Stimulated activated naive B cell treated with anti-CD40 and anti-IgM and Interleukin-4, amounts not matched to agents 10 μg/mL and 1 μg/mL and 100 μg/mL, for 72 hours (primary cell): ENCODE data around the gene HLF.
A peak's percentile ranks its signal among the peaks of the same experiment; 100 is the strongest.

Experiments
- ATAC-seq, 2 donors: fragments of 150-1000 bp; cut with Tn5 transposase; replicated peaks; 2 replicates each; pipeline ENCODE4 v1.10.0; 2021; ENCODE audit warnings: moderate library complexity in 1 of 2
- DNase-seq: peaks from one replicate; pipeline ENCODE4 v3.0.0; 2021
- H3K27ac Mint-ChIP-seq: one replicate; pipeline ENCODE4 v1.8.0; 2022; ENCODE audit warnings: mild to moderate bottlenecking, mixed read lengths
- H3K27me3 Mint-ChIP-seq, 2 donors: one replicate each; pipeline ENCODE4 v1.8.0; 2022; ENCODE audit warnings: mixed read lengths in 2 of 2
- H3K36me3 Mint-ChIP-seq, 2 donors: one replicate each; pipeline ENCODE4 v1.8.0; 2022; ENCODE audit warnings: mixed read lengths in 2 of 2, mild to moderate bottlenecking in 1 of 2
- H3K4me1 Mint-ChIP-seq, 2 donors: one replicate each; pipeline ENCODE4 v1.8.0; 2022; ENCODE audit warnings: mixed read lengths in 2 of 2, mild to moderate bottlenecking in 1 of 2
- H3K4me3 Mint-ChIP-seq, 2 donors: one replicate each; pipeline ENCODE4 v1.8.0; 2022; ENCODE audit warnings: mild to moderate bottlenecking in 2 of 2, mixed read lengths in 2 of 2, moderate library complexity in 1 of 2
- H3K9me3 Mint-ChIP-seq, 2 donors: one replicate each; pipeline ENCODE4 v1.8.0; 2022; ENCODE audit warnings: mixed read lengths in 2 of 2, mild to moderate bottlenecking in 1 of 2

Gene HLF

GRCh38 chr17:55340686-55341085 lies 75.9 kb downstream of the HLF start:
- no peaks in the 10 kb centered on the region for H3K36me3 Mint-ChIP-seq
- H3K27me3 Mint-ChIP-seq = peaks cover 41 to 50% of the 10 kb centered on the region in 2 donors
- H3K27ac Mint-ChIP-seq = no peak overlapping the region
- H3K4me3 Mint-ChIP-seq = no peak overlapping the region
- H3K4me1 Mint-ChIP-seq = no peaks in the 10 kb centered on the region
- H3K9me3 Mint-ChIP-seq = no peaks in the 10 kb centered on the region
- no peak for ATAC-seq
- no peak for DNase-seq

- Mint-ChIP-seq H3K27ac (no peak overlapping the region), H3K4me3 (no peak overlapping the region), H3K9me3 (no peaks in the 10 kb centered on the region), H3K36me3 (no peaks in the 10 kb centered on the region), H3K4me1 (no peaks in the 10 kb centered on the region), H3K27me3 (peaks cover 38 to 46% of the 10 kb centered on the region in 2 donors)
- no peak for DNase-seq
- peak in 1 of 2 donors; percentile 23 for ATAC-seq
These were observed 76.7 kb downstream of the HLF start for GRCh38 chr17:55341432-55341831.

- Mint-ChIP-seq H3K27ac (no peak overlapping the region), H3K36me3 (no peaks in the 10 kb centered on the region), H3K4me1 (no peaks in the 10 kb centered on the region), H3K4me3 (no peak overlapping the region), H3K9me3 (no peaks in the 10 kb centered on the region), H3K27me3 (peaks cover 45 to 57% of the 10 kb centered on the region in 2 donors)
- ATAC-seq (no peak), DNase-seq (no peak)
These were observed 78.2 kb downstream of the HLF start for GRCh38 chr17:55342800-55343585.

GRCh38 chr17:55343900-55344513 lies 79.2 kb downstream of the HLF start:
- peaks cover 1 to 5% of the 10 kb centered on the region in 2 donors for H3K4me1 Mint-ChIP-seq
- ATAC-seq (no peak), DNase-seq (no peak)
- peaks cover 37 to 51% of the 10 kb centered on the region in 2 donors for H3K27me3 Mint-ChIP-seq
- H3K4me3 Mint-ChIP-seq = no peak overlapping the region
- no peak overlapping the region for H3K27ac Mint-ChIP-seq
- no peaks in the 10 kb centered on the region for H3K9me3 Mint-ChIP-seq
- no peaks in the 10 kb centered on the region for H3K36me3 Mint-ChIP-seq

- DNase-seq = no peak
- Mint-ChIP-seq H3K9me3 (no peaks in the 10 kb centered on the region), H3K27me3 (peaks cover 33 to 45% of the 10 kb centered on the region in 2 donors), H3K36me3 (no peaks in the 10 kb centered on the region), H3K4me1 (peaks cover 1 to 5% of the 10 kb centered on the region in 2 donors), H3K27ac (no peak overlapping the region), H3K4me3 (no peak overlapping the region)
- ATAC-seq = peak; percentile 38 to 64
These were observed 79.8 kb downstream of the HLF start for GRCh38 chr17:55344514-55344997.

- ATAC-seq (no peak), DNase-seq (no peak)
- Mint-ChIP-seq H3K4me1 (peaks cover 1 to 5% of the 10 kb centered on the region in 2 donors), H3K4me3 (no peak overlapping the region), H3K27ac (no peak overlapping the region), H3K27me3 (peaks cover 27 to 40% of the 10 kb centered on the region in 2 donors), H3K36me3 (no peaks in the 10 kb centered on the region), H3K9me3 (no peaks in the 10 kb centered on the region)
These were observed 80.4 kb downstream of the HLF start for GRCh38 chr17:55345132-55345531.

- H3K27ac Mint-ChIP-seq = no peak overlapping the region
- no peak overlapping the region for H3K4me3 Mint-ChIP-seq
- H3K4me1 Mint-ChIP-seq = peaks cover 1 to 5% of the 10 kb centered on the region in 2 donors
- H3K27me3 Mint-ChIP-seq = peaks cover 22 to 33% of the 10 kb centered on the region in 2 donors
- H3K9me3 Mint-ChIP-seq = no peaks in the 10 kb centered on the region
- DNase-seq = no peak
- no peaks in the 10 kb centered on the region for H3K36me3 Mint-ChIP-seq
- no peak for ATAC-seq
These were observed 81.9 kb downstream of the HLF start for GRCh38 chr17:55346658-55347057.

GRCh38 chr17:55347341-55347740 lies 82.6 kb downstream of the HLF start:
- Mint-ChIP-seq H3K36me3 (no peaks in the 10 kb centered on the region), H3K4me1 (peaks cover 1 to 5% of the 10 kb centered on the region in 2 donors), H3K4me3 (no peak overlapping the region), H3K27ac (no peak overlapping the region), H3K9me3 (no peaks in the 10 kb centered on the region), H3K27me3 (peaks cover 22 to 33% of the 10 kb centered on the region in 2 donors)
- ATAC-seq = no peak
- no peak for DNase-seq

- Mint-ChIP-seq H3K4me3 (no peak overlapping the region), H3K36me3 (no peaks in the 10 kb centered on the region), H3K27me3 (peaks cover 17 to 20% of the 10 kb centered on the region in 2 donors), H3K9me3 (no peaks in the 10 kb centered on the region), H3K27ac (no peak overlapping the region), H3K4me1 (peaks cover 1 to 5% of the 10 kb centered on the region in 2 donors)
- ATAC-seq (peak; percentile 34 to 57), DNase-seq (peak; percentile 6)
These were observed 84.1 kb downstream of the HLF start for GRCh38 chr17:55348749-55349354.

GRCh38 chr17:55350825-55351205 lies 86.1 kb downstream of the HLF start:
- no peak for DNase-seq
- ATAC-seq = no peak
- H3K36me3 Mint-ChIP-seq = no peaks in the 10 kb centered on the region

GRCh38 chr17:55351226-55351625 lies 86.5 kb downstream of the HLF start:
- no peak overlapping the region for H3K4me3 Mint-ChIP-seq
- H3K4me1 Mint-ChIP-seq = peaks cover 1 to 5% of the 10 kb centered on the region in 2 donors
- H3K27me3 Mint-ChIP-seq = peaks cover 20 to 34% of the 10 kb centered on the region in 2 donors
- no peaks in the 10 kb centered on the region for H3K9me3 Mint-ChIP-seq
- no peak overlapping the region for H3K27ac Mint-ChIP-seq
- no peaks in the 10 kb centered on the region for H3K36me3 Mint-ChIP-seq
- ATAC-seq (no peak), DNase-seq (no peak)

More at GRCh38 chr17:55350825-55351205, 86.1 kb downstream of the HLF start:
- no peak overlapping the region for H3K27ac Mint-ChIP-seq
- no peak overlapping the region for H3K4me3 Mint-ChIP-seq
- peaks cover 1 to 5% of the 10 kb centered on the region in 2 donors for H3K4me1 Mint-ChIP-seq
- peaks cover 22 to 31% of the 10 kb centered on the region in 2 donors for H3K27me3 Mint-ChIP-seq
- H3K9me3 Mint-ChIP-seq = no peaks in the 10 kb centered on the region

- peaks cover 8 to 27% of the 10 kb centered on the region in 2 donors for H3K27me3 Mint-ChIP-seq
These were observed 89.2 kb downstream of the HLF start for GRCh38 chr17:55354010-55354409.

GRCh38 chr17:55354941-55355340 lies 90.2 kb downstream of the HLF start:
- H3K27me3 Mint-ChIP-seq = peaks cover 8 to 27% of the 10 kb centered on the region in 2 donors
- H3K4me3 Mint-ChIP-seq = no peak overlapping the region
- peaks cover 0 to 3% of the 10 kb centered on the region in 2 donors for H3K4me1 Mint-ChIP-seq
- ATAC-seq (no peak), DNase-seq (no peak)
- H3K36me3 Mint-ChIP-seq = no peaks in the 10 kb centered on the region
- no peak overlapping the region for H3K27ac Mint-ChIP-seq
- no peaks in the 10 kb centered on the region for H3K9me3 Mint-ChIP-seq

More at GRCh38 chr17:55354010-55354409, 89.2 kb downstream of the HLF start:
- H3K4me1 Mint-ChIP-seq = peaks cover 0 to 3% of the 10 kb centered on the region in 2 donors
- no peak overlapping the region for H3K27ac Mint-ChIP-seq
- no peaks in the 10 kb centered on the region for H3K36me3 Mint-ChIP-seq
- H3K9me3 Mint-ChIP-seq = no peaks in the 10 kb centered on the region
- no peak for ATAC-seq
- no peak for DNase-seq
- H3K4me3 Mint-ChIP-seq = no peak overlapping the region
